HCT116 (cell line): ENCODE data around the gene GRIN2D.
A peak's percentile ranks its signal among the peaks of the same experiment; 100 is the strongest.

Experiments
- CEBPB ChIP-seq: IDR thresholded peaks from 2 replicates; pipeline ENCODE4 v1.6.1; 2012; ENCODE audit warnings: low read depth
- CTCF ChIP-seq, 3 experiments: fragments of 200-600 bp in 1 of 3; sonication (generic) in 1 of 3; IDR thresholded peaks in 2 of 3; conservative IDR thresholded peaks in 1 of 3; 2 replicates each; pipeline ENCODE4 v1.5.1; 2012 to 2017; ENCODE audit warnings: low read depth in 2 of 3, low read length in 2 of 3, antibody characterized with exemption in 1 of 3, borderline replicate concordance in 1 of 3, control low read depth in 1 of 3, mild to moderate bottlenecking in 1 of 3, mixed read lengths in 1 of 3, mixed run types in 1 of 3, moderate library complexity in 1 of 3; ENCODE audit not compliant: insufficient read depth in 1 of 3
- EZH2 ChIP-seq: fragments of 200-600 bp; sonication (generic); IDR thresholded peaks from 2 replicates; pipeline ENCODE4 v1.6.1; 2017; ENCODE audit warnings: antibody characterized with exemption, mixed run types
- POLR2A ChIP-seq: IDR thresholded peaks from 2 replicates; pipeline ENCODE4 v1.7.0; 2011; ENCODE audit warnings: borderline replicate concordance; ENCODE audit not compliant: insufficient read depth, insufficient read length; ENCODE audit errors: extremely low read depth
- POLR2AphosphoS5 ChIP-seq: IDR thresholded peaks from 2 replicates; pipeline ENCODE4 v1.6.1; 2011; ENCODE audit warnings: mild to moderate bottlenecking, low read depth, low read length, moderate library complexity
- SIN3A ChIP-seq: IDR thresholded peaks from 2 replicates; pipeline ENCODE4 v1.6.1; 2012; ENCODE audit warnings: low read depth
- ZBTB33 ChIP-seq: IDR thresholded peaks from 2 replicates; pipeline ENCODE4 v1.6.1; 2011; ENCODE audit warnings: mild to moderate bottlenecking, low read length, moderate library complexity; ENCODE audit not compliant: insufficient replicate concordance; ENCODE audit errors: extremely low read depth
- TF ChIP-seq, protein P1 (sequence below): IDR thresholded peaks from 2 replicates; pipeline ENCODE4 v1.6.1; 2012

GRCh38 chr19:48400018-48400742, 6.7 kb downstream of the GRIN2D start:
- TF ChIP-seq CTCF (IDR thresholded peaks at IDR 0.05 in 2 of 3, conservative IDR thresholded peaks at IDR 0.05 in 1 of 3; ENCODE audit: borderline replicate concordance in 1 of 3, insufficient read depth in 1 of 3, low read depth in 2 of 3, low read length in 2 of 3) (no peak), CEBPB (no peak), ZBTB33 (no peak), SIN3A (no peak), EZH2 (no peak), POLR2AphosphoS5 (peak; percentile 62; the same call in 1 of the 2 replicates), POLR2A (no peak)
- TF ChIP-seq, protein P1, sequence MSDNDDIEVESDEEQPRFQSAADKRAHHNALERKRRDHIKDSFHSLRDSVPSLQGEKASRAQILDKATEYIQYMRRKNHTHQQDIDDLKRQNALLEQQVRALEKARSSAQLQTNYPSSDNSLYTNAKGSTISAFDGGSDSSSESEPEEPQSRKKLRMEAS: no peak
